ENCODE results near the gene C1orf56. TPM values are rescaled to one million over a fixed set of nuclear protein-coding genes. Genes with fewer than 3 reads are reported as not detected.

The C1orf56 gene
- total RNA-seq, 4 donors from 2014 or later: 0.59 to 8.5 (median 3.8) TPM

DNA sequence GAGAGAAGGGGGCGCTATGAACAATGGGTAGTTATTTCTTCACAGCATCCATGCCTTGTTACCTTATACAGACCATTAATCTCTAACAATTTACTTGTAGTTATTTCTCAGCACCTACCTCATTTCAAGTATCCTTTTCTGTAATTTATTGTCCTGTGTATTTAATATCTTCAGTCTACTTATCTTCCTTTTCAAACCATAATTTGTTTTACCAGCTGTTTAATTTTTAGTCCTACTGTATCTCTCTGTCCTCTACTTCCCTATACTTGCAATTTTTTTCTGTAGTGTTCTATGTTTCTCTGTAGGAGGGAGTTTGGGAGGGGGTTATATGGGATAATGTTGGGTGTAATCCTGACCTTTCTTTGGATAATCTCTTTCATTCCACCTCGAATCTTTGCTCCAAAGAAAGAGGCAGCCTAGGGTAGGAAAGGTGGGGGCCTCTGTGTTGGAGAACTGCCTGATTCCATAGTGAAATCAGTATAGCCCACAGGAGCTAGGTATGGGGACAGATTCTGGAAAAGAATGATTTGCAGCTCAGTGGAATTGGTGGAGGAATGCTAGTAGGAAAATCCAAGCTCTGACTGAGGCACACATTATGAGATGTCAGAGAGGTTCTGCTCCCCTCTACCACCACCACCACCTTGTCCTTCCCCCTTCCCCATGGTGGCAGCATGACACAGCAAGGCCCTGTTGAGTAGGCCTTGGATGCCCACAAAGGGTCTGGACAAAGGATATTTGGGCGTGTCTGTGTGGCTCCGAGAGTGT lies 13.3 kb downstream of the C1orf56 start:
- Histone ChIP-seq H3K4me3 (peak overlapping the region; percentile 88 to 98), H3K4me1 (peaks cover 0 to 9% of the 10 kb centered on the region in 2 donors), H3K9me3 (no peaks in the 10 kb centered on the region), H3K36me3 (no peaks in the 10 kb centered on the region), H3K27me3 (no peaks in the 10 kb centered on the region), H3K27ac (peak overlapping the region; percentile 93 to 95)
- TF ChIP-seq POLR2A (IDR thresholded peaks at IDR 0.05): no peak
- intact Hi-C loops (cut with DNase I; ENCODE audit: low total_unique reads): no loop called here
- DNase-seq: no peak

DNA sequence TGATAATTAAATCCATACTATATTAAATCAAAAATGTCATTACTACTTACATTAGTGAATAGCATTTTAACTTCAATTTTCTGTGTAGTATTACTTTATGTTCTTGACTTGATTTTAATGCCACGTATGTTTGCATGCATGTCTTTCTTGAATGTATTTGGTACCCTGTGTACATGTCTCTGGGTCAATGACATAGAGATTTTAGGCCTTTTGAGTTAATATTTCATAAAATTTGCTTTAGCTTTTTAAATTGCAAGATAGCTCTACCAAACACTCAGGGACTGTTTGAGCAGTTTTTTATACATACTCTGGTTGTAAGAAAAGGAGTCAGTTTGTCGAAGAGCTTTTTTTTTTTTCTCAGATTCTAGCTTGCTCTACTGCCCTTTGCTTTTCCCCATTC lies 14.2 kb downstream of the C1orf56 start:
- TF ChIP-seq, protein P1, sequence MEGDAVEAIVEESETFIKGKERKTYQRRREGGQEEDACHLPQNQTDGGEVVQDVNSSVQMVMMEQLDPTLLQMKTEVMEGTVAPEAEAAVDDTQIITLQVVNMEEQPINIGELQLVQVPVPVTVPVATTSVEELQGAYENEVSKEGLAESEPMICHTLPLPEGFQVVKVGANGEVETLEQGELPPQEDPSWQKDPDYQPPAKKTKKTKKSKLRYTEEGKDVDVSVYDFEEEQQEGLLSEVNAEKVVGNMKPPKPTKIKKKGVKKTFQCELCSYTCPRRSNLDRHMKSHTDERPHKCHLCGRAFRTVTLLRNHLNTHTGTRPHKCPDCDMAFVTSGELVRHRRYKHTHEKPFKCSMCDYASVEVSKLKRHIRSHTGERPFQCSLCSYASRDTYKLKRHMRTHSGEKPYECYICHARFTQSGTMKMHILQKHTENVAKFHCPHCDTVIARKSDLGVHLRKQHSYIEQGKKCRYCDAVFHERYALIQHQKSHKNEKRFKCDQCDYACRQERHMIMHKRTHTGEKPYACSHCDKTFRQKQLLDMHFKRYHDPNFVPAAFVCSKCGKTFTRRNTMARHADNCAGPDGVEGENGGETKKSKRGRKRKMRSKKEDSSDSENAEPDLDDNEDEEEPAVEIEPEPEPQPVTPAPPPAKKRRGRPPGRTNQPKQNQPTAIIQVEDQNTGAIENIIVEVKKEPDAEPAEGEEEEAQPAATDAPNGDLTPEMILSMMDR (IDR thresholded peaks at IDR 0.05): no peak
- TF ChIP-seq POLR2A (IDR thresholded peaks at IDR 0.05): no peak
- H3K27ac ChIP-seq: peak overlapping the region; percentile 93 to 95

DNA sequence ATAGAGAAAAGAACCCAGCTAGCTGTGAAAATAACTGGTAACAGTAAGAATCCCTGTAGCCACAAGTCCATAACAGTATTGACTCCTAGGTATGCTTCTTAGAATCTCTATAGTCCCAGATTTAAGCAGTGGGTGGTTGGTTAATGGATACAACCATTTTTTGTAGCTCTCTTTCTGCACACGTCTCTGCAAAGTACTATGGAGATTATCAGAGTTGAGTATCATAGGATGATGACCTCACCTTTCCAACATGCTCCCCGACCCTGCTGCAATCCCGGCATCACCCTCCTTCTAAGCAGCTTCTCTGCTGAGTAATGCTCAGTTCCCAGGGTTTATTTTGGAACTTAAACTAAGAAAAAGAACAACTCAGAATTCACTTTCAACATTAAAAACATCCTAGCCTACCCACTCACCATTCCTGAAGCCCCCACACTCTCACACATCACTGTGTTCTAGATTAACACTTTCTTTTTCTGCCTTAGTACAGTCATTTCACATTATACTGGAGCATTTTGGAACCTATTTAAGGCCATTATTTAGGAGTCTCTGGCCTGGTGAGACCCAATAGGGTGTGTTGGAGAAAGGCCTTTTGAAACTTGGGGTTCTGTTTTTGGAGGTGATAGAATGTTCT lies 15.3 kb downstream of the C1orf56 start:
- no peaks in the 10 kb centered on the region for H3K36me3 ChIP-seq
- no peaks in the 10 kb centered on the region for H3K27me3 ChIP-seq
- DNase-seq: peak in 1 of 2 donors; percentile 69
- TF ChIP-seq POLR2A (IDR thresholded peaks at IDR 0.05): no peak
- TF ChIP-seq, protein P1 (IDR thresholded peaks at IDR 0.05): no peak
- peak overlapping the region; percentile 93 to 95 for H3K27ac ChIP-seq
- no peak overlapping the region for H3K4me3 ChIP-seq
- intact Hi-C loops (cut with DNase I; ENCODE audit: low total_unique reads): no loop called here
- no peaks in the 10 kb centered on the region for H3K9me3 ChIP-seq
- no peaks in the 10 kb centered on the region for H3K4me1 ChIP-seq

More for the DNA sequence above, 14.2 kb downstream of the C1orf56 start:
- intact Hi-C loops (cut with DNase I; ENCODE audit: low total_unique reads): no loop called here
- H3K4me3 ChIP-seq: no peak overlapping the region
- H3K36me3 ChIP-seq: no peaks in the 10 kb centered on the region
- no peak for DNase-seq
- peaks cover 0 to under 1% of the 10 kb centered on the region in 2 donors for H3K4me1 ChIP-seq
- no peaks in the 10 kb centered on the region for H3K27me3 ChIP-seq
- no peaks in the 10 kb centered on the region for H3K9me3 ChIP-seq

DNA sequence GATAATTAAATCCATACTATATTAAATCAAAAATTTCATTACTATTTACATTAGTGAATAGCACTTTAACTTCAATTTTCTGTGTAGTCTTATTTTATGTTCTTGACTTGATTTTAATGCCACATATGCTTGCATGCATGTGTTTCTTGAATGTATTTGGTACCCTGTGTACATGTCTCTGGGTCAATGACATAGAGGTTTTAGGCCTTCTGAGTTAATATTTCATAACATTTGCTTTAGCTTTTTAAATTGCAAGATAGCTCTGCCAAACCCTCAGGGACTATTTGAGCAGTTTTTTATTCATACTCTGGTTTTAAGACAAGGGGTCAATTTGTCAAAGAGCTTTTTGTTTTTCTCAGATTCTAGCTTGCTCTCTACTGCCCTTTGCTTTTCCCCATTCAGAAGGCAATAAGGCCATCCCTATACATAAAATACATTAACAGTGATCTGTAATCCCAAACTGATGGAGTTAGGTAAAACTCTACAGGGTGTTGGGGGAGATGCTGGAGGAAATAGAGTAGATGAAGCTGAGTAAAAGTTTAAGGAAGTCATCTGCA lies 17.6 kb downstream of the C1orf56 start:
- no peaks in the 10 kb centered on the region for H3K4me1 ChIP-seq
- H3K9me3 ChIP-seq: no peaks in the 10 kb centered on the region
- no peaks in the 10 kb centered on the region for H3K27me3 ChIP-seq
- H3K4me3 ChIP-seq: no peak overlapping the region
- DNase-seq: no peak
- TF ChIP-seq, protein P1 (IDR thresholded peaks at IDR 0.05): no peak
- TF ChIP-seq POLR2A (IDR thresholded peaks at IDR 0.05): no peak
- no peak overlapping the region for H3K27ac ChIP-seq
- H3K36me3 ChIP-seq: no peaks in the 10 kb centered on the region
- intact Hi-C loops (cut with DNase I; ENCODE audit: low total_unique reads): no loop called here

DNA sequence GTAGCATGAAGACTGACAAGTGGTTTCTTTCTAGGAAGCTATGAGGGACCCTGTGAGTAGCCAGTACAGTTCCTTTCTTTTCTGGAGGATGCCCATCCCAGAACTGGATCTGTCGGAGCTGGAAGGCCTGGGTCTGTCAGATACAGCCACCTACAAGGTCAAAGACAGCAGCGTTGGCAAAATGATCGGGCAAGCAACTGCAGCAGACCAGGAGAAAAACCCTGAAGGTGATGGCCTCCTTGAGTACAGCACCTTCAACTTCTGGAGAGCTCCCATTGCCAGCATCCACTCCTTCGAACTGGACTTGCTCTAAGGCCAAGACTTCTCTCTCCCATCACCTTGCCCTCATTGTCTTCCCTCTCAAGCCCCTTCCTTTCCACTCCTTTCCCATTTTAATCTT lies 19.6 kb downstream of the C1orf56 start:
- peak in 1 of 2 donors; percentile 5 for DNase-seq
- Histone ChIP-seq H3K27ac (no peak overlapping the region), H3K4me3 (no peak overlapping the region), H3K36me3 (no peaks in the 10 kb centered on the region), H3K27me3 (no peaks in the 10 kb centered on the region), H3K4me1 (no peaks in the 10 kb centered on the region), H3K9me3 (no peaks in the 10 kb centered on the region)
- intact Hi-C loops (cut with DNase I; ENCODE audit: low total_unique reads): no loop called here
- TF ChIP-seq POLR2A (IDR thresholded peaks at IDR 0.05): no peak
- TF ChIP-seq, protein P1 (IDR thresholded peaks at IDR 0.05): no peak
